Vagina (tissue), 2 donors: ENCODE results near the gene HSD11B2. TPM values are rescaled to one million over a fixed set of nuclear protein-coding genes. Genes with fewer than 3 reads are reported as not detected.

ENCODE experiments used
- DNase-seq, 2 donors: peaks; one replicate each; pipeline ENCODE4 v3.0.0-alpha.2; 2017; ENCODE audit errors: extremely low spot score in 2 of 2
- H3K27ac ChIP-seq: fragments of 200-600 bp; sonication (generic); one replicate; pipeline ENCODE4 v1.5.1; 2019
- H3K27me3 ChIP-seq: fragments of 200-600 bp; sonication (generic); one replicate; pipeline ENCODE4 v1.5.1; 2019
- H3K36me3 ChIP-seq, 2 donors: fragments of 200-600 bp; sonication (generic); one replicate each; pipeline ENCODE4 v1.5.1; 2017 to 2019
- H3K4me1 ChIP-seq: fragments of 200-600 bp; sonication (generic); one replicate; pipeline ENCODE4 v1.5.1; 2019
- H3K4me3 ChIP-seq, 2 donors: fragments of 200-600 bp; sonication (generic); 1 replicate in 1 of 2; 2 replicates in 1 of 2; pipeline ENCODE4 v1.5.1; 2016 to 2019
- H3K9me3 ChIP-seq: fragments of 200-600 bp; sonication (generic); one replicate; pipeline ENCODE4 v1.5.1; 2019
- CTCF ChIP-seq, 3 experiments: fragments of 450-650 bp in 2 of 3; fragments of 200-600 bp in 1 of 3; sonication (generic) in 1 of 3; IDR thresholded peaks; one replicate each; pipeline ENCODE4 v1.5.1; 2017 to 2019; ENCODE audit warnings: antibody characterized with exemption in 3 of 3, mild to moderate bottlenecking in 2 of 3, moderate library complexity in 2 of 3
- POLR2A ChIP-seq, 2 donors: fragments of 450-650 bp; IDR thresholded peaks; one replicate each; pipeline ENCODE4 v1.6.1; 2017; ENCODE audit warnings: antibody characterized with exemption in 2 of 2, mild to moderate bottlenecking in 2 of 2, moderate library complexity in 2 of 2
- POLR2AphosphoS5 ChIP-seq, 2 donors: sonication (generic); formaldehyde crosslinking; IDR thresholded peaks; one replicate each; pipeline ENCODE4 v1.9.0; 2017; ENCODE audit warnings: antibody characterized with exemption in 2 of 2, mild to moderate bottlenecking in 2 of 2, low read depth in 1 of 2; ENCODE audit not compliant: insufficient read depth in 1 of 2
- intact Hi-C: fragments of 100-400 bp; cut with DNase I; formaldehyde crosslinking; loops from one replicate; pipeline ENCODE4 v1.15.1; 2023
- total RNA-seq: library from RNA; depleted of rRNA; stranded (reverse); fragments of >200 nt; gene quantifications from one replicate; pipeline ENCODE4 v1.2.3, GENCODE V29; 2016

HSD11B2 gene
- total RNA-seq, 1 donor from 2014 or later: 30.2 TPM

GRCh38 chr16:67432506-67432890 lies 1.6 kb downstream of the HSD11B2 start:
- intact Hi-C loops: no loop called here
- no peaks in the 10 kb centered on the region for H3K9me3 ChIP-seq
- no peak for DNase-seq
- H3K36me3 ChIP-seq: peaks cover 0 to 10% of the 10 kb centered on the region in 2 donors
- peak overlapping the region; percentile 78 for H3K27ac ChIP-seq
- TF ChIP-seq CTCF (IDR thresholded peaks at IDR 0.05): no peak
- no peak for TF ChIP-seq POLR2AphosphoS5 (IDR thresholded peaks at IDR 0.05; ENCODE audit: insufficient read depth in 1 of 2, low read depth in 1 of 2)
- no peak for TF ChIP-seq POLR2A (IDR thresholded peaks at IDR 0.05)
- H3K4me1 ChIP-seq: peaks cover 61% of the 10 kb centered on the region
- H3K27me3 ChIP-seq: no peaks in the 10 kb centered on the region
- H3K4me3 ChIP-seq: no peak overlapping the region

- no peaks in the 10 kb centered on the region for H3K9me3 ChIP-seq
- H3K27me3 ChIP-seq: no peaks in the 10 kb centered on the region
- intact Hi-C loops: no loop called here
- H3K27ac ChIP-seq: no peak overlapping the region
- DNase-seq: no peak
- TF ChIP-seq CTCF (IDR thresholded peaks at IDR 0.05) (no peak), POLR2AphosphoS5 (IDR thresholded peaks at IDR 0.05; ENCODE audit: insufficient read depth in 1 of 2, low read depth in 1 of 2) (no peak), POLR2A (IDR thresholded peaks at IDR 0.05) (no peak)
- H3K4me3 ChIP-seq: no peak overlapping the region
- H3K4me1 ChIP-seq: peaks cover 54% of the 10 kb centered on the region
- H3K36me3 ChIP-seq: peaks cover 0 to 18% of the 10 kb centered on the region in 2 donors
Observed at GRCh38 chr16:67433131-67433719, 2.3 kb downstream of the HSD11B2 start.

- intact Hi-C loops: no loop called here
- no peaks in the 10 kb centered on the region for H3K27me3 ChIP-seq
- H3K9me3 ChIP-seq: no peaks in the 10 kb centered on the region
- no peak for TF ChIP-seq POLR2A (IDR thresholded peaks at IDR 0.05)
- TF ChIP-seq POLR2AphosphoS5 (IDR thresholded peaks at IDR 0.05; ENCODE audit: insufficient read depth in 1 of 2, low read depth in 1 of 2): no peak
- TF ChIP-seq CTCF (IDR thresholded peaks at IDR 0.05): no peak
- H3K4me3 ChIP-seq: no peak overlapping the region
- H3K4me1 ChIP-seq: peaks cover 44% of the 10 kb centered on the region
- H3K27ac ChIP-seq: no peak overlapping the region
- peaks cover 0 to 25% of the 10 kb centered on the region in 2 donors for H3K36me3 ChIP-seq
- DNase-seq: no peak
Observed at GRCh38 chr16:67435758-67436164, 4.8 kb downstream of the HSD11B2 start.

- intact Hi-C loops: no loop called here
- Histone ChIP-seq H3K4me1 (peaks cover 48% of the 10 kb centered on the region), H3K36me3 (peaks cover 0 to 25% of the 10 kb centered on the region in 2 donors), H3K27me3 (no peaks in the 10 kb centered on the region), H3K9me3 (no peaks in the 10 kb centered on the region), H3K27ac (no peak overlapping the region), H3K4me3 (no peak overlapping the region)
- DNase-seq: no peak
- TF ChIP-seq POLR2A (IDR thresholded peaks at IDR 0.05): no peak
- TF ChIP-seq POLR2AphosphoS5 (IDR thresholded peaks at IDR 0.05; ENCODE audit: insufficient read depth in 1 of 2, low read depth in 1 of 2): no peak
- TF ChIP-seq CTCF (IDR thresholded peaks at IDR 0.05): no peak
Observed at GRCh38 chr16:67436640-67437193, 5.8 kb downstream of the HSD11B2 start.

GRCh38 chr16:67437513-67437912 lies 6.6 kb downstream of the HSD11B2 start:
- H3K27ac ChIP-seq: no peak overlapping the region
- TF ChIP-seq POLR2AphosphoS5 (IDR thresholded peaks at IDR 0.05; ENCODE audit: insufficient read depth in 1 of 2, low read depth in 1 of 2) (no peak), CTCF (IDR thresholded peaks at IDR 0.05) (no peak), POLR2A (IDR thresholded peaks at IDR 0.05) (no peak)
- DNase-seq: no peak
- peaks cover 0 to 25% of the 10 kb centered on the region in 2 donors for H3K36me3 ChIP-seq
- intact Hi-C loops: no loop called here
- H3K4me1 ChIP-seq: peaks cover 48% of the 10 kb centered on the region
- H3K27me3 ChIP-seq: no peaks in the 10 kb centered on the region
- H3K4me3 ChIP-seq: no peak overlapping the region
- H3K9me3 ChIP-seq: no peaks in the 10 kb centered on the region
